ENCODE data around the gene TEKT5. TPM values are rescaled to one million over a fixed set of nuclear protein-coding genes. Genes with fewer than 3 reads are reported as not detected.
A peak's percentile ranks its signal among the peaks of the same experiment; 100 is the strongest.

TEKT5 gene
- total and polyA plus RNA-seq, 9 donors = 0.13 to 0.39 (median 0.16) TPM; not detected in 4

- H3K4me1 ChIP-seq (ENCODE audit: control insufficient read depth, insufficient read depth, low read length) = peaks cover 18% of the 10 kb centered on the region
- 78% methylated on average over 6 of the region's 7 CpGs for WGBS (ENCODE audit: insufficient coverage)
- no peak overlapping the region for H3K4me3 ChIP-seq (ENCODE audit: low read length)
- no peak for DNase-seq
- H3K27ac ChIP-seq (ENCODE audit: low read length) = no peak overlapping the region
- no peaks in the 10 kb centered on the region for H3K27me3 ChIP-seq (ENCODE audit: control insufficient read depth, insufficient read depth, low read length)
- H3K36me3 ChIP-seq (ENCODE audit: control insufficient read depth, insufficient read depth, low read length) = no peaks in the 10 kb centered on the region
- H3K9me3 ChIP-seq (replicated peaks; ENCODE audit: control insufficient read depth, low read depth, low read length) = no peaks in the 10 kb centered on the region
These were observed 37.1 kb upstream of the TEKT5 start for GRCh38 chr16:10731790-10732189.

GRCh38 chr16:10729104-10730048 is 34.6 kb upstream of the TEKT5 start:
- no peak for DNase-seq
- H3K9me3 ChIP-seq (replicated peaks; ENCODE audit: control insufficient read depth, low read depth, low read length) = no peaks in the 10 kb centered on the region
- no peaks in the 10 kb centered on the region for H3K36me3 ChIP-seq (ENCODE audit: control insufficient read depth, insufficient read depth, low read length)
- H3K27me3 ChIP-seq (ENCODE audit: control insufficient read depth, insufficient read depth, low read length) = no peaks in the 10 kb centered on the region
- peaks cover 18% of the 10 kb centered on the region for H3K4me1 ChIP-seq (ENCODE audit: control insufficient read depth, insufficient read depth, low read length)
- no peak overlapping the region for H3K4me3 ChIP-seq (ENCODE audit: low read length)
- H3K27ac ChIP-seq (ENCODE audit: low read length) = no peak overlapping the region
- WGBS (ENCODE audit: insufficient coverage) = 71% methylated on average over 10 of the region's 19 CpGs

- H3K4me1 ChIP-seq (ENCODE audit: control insufficient read depth, insufficient read depth, low read length) = peaks cover 18% of the 10 kb centered on the region
- no peak overlapping the region for H3K27ac ChIP-seq (ENCODE audit: low read length)
- no peaks in the 10 kb centered on the region for H3K36me3 ChIP-seq (ENCODE audit: control insufficient read depth, insufficient read depth, low read length)
- no peak overlapping the region for H3K4me3 ChIP-seq (ENCODE audit: low read length)
- WGBS (ENCODE audit: insufficient coverage) = 35% methylated on average over 16 of the region's 16 CpGs
- DNase-seq = peak; percentile 44
- no peaks in the 10 kb centered on the region for H3K9me3 ChIP-seq (replicated peaks; ENCODE audit: control insufficient read depth, low read depth, low read length)
- no peaks in the 10 kb centered on the region for H3K27me3 ChIP-seq (ENCODE audit: control insufficient read depth, insufficient read depth, low read length)
These were observed 33.5 kb upstream of the TEKT5 start for GRCh38 chr16:10728003-10728887.

- Histone ChIP-seq H3K4me3 (ENCODE audit: low read length) (no peak overlapping the region), H3K27me3 (ENCODE audit: control insufficient read depth, insufficient read depth, low read length) (no peaks in the 10 kb centered on the region), H3K9me3 (replicated peaks; ENCODE audit: control insufficient read depth, low read depth, low read length) (no peaks in the 10 kb centered on the region), H3K27ac (ENCODE audit: low read length) (no peak overlapping the region), H3K36me3 (ENCODE audit: control insufficient read depth, insufficient read depth, low read length) (no peaks in the 10 kb centered on the region), H3K4me1 (ENCODE audit: control insufficient read depth, insufficient read depth, low read length) (no peaks in the 10 kb centered on the region)
- no peak for DNase-seq
- WGBS (ENCODE audit: insufficient coverage) = 70% methylated on average over 2 of the region's 4 CpGs
These were observed 14.2 kb upstream of the TEKT5 start for GRCh38 chr16:10708969-10709368.

GRCh38 chr16:10699756-10700155 is 5.0 kb upstream of the TEKT5 start:
- H3K27ac ChIP-seq (ENCODE audit: low read length) = no peak overlapping the region

GRCh38 chr16:10694306-10694705 is 424 bp downstream of the TEKT5 start:
- Histone ChIP-seq H3K27ac (ENCODE audit: low read length) (no peak overlapping the region), H3K4me1 (ENCODE audit: control insufficient read depth, insufficient read depth, low read length) (no peaks in the 10 kb centered on the region), H3K4me3 (ENCODE audit: low read length) (no peak overlapping the region), H3K27me3 (ENCODE audit: control insufficient read depth, insufficient read depth, low read length) (peaks cover 2% of the 10 kb centered on the region), H3K36me3 (ENCODE audit: control insufficient read depth, insufficient read depth, low read length) (no peaks in the 10 kb centered on the region), H3K9me3 (replicated peaks; ENCODE audit: control insufficient read depth, low read depth, low read length) (no peaks in the 10 kb centered on the region)
- 93% methylated on average over 21 of the region's 21 CpGs for WGBS (ENCODE audit: insufficient coverage)
- DNase-seq = no peak

More at GRCh38 chr16:10699756-10700155, 5.0 kb upstream of the TEKT5 start:
- H3K9me3 ChIP-seq (replicated peaks; ENCODE audit: control insufficient read depth, low read depth, low read length) = no peaks in the 10 kb centered on the region
- no peak overlapping the region for H3K4me3 ChIP-seq (ENCODE audit: low read length)
- no peaks in the 10 kb centered on the region for H3K27me3 ChIP-seq (ENCODE audit: control insufficient read depth, insufficient read depth, low read length)
- no peak for DNase-seq
- no peaks in the 10 kb centered on the region for H3K36me3 ChIP-seq (ENCODE audit: control insufficient read depth, insufficient read depth, low read length)
- no CpG with 5 or more reads among the region's 1 CpG for WGBS (ENCODE audit: insufficient coverage)
- H3K4me1 ChIP-seq (ENCODE audit: control insufficient read depth, insufficient read depth, low read length) = no peaks in the 10 kb centered on the region

- peaks cover 2% of the 10 kb centered on the region for H3K27me3 ChIP-seq (ENCODE audit: control insufficient read depth, insufficient read depth, low read length)
- H3K27ac ChIP-seq (ENCODE audit: low read length) = no peak overlapping the region
- H3K9me3 ChIP-seq (replicated peaks; ENCODE audit: control insufficient read depth, low read depth, low read length) = no peaks in the 10 kb centered on the region
- H3K4me1 ChIP-seq (ENCODE audit: control insufficient read depth, insufficient read depth, low read length) = no peaks in the 10 kb centered on the region
- DNase-seq = no peak
- H3K4me3 ChIP-seq (ENCODE audit: low read length) = no peak overlapping the region
- no peaks in the 10 kb centered on the region for H3K36me3 ChIP-seq (ENCODE audit: control insufficient read depth, insufficient read depth, low read length)
- 93% methylated on average over 6 of the region's 8 CpGs for WGBS (ENCODE audit: insufficient coverage)
These were observed 841 bp downstream of the TEKT5 start for GRCh38 chr16:10693889-10694288.

GRCh38 chr16:10692470-10692869 is 2.3 kb downstream of the TEKT5 start:
- Histone ChIP-seq H3K4me3 (ENCODE audit: low read length) (no peak overlapping the region), H3K27me3 (ENCODE audit: control insufficient read depth, insufficient read depth, low read length) (peaks cover 4% of the 10 kb centered on the region), H3K9me3 (replicated peaks; ENCODE audit: control insufficient read depth, low read depth, low read length) (no peaks in the 10 kb centered on the region), H3K27ac (ENCODE audit: low read length) (no peak overlapping the region), H3K4me1 (ENCODE audit: control insufficient read depth, insufficient read depth, low read length) (no peaks in the 10 kb centered on the region), H3K36me3 (ENCODE audit: control insufficient read depth, insufficient read depth, low read length) (no peaks in the 10 kb centered on the region)
- WGBS (ENCODE audit: insufficient coverage) = 85% methylated on average over 4 of the region's 5 CpGs
- DNase-seq = no peak

GRCh38 chr16:10688726-10689125 is 6.0 kb downstream of the TEKT5 start:
- peaks cover 4% of the 10 kb centered on the region for H3K27me3 ChIP-seq (ENCODE audit: control insufficient read depth, insufficient read depth, low read length)
- H3K9me3 ChIP-seq (replicated peaks; ENCODE audit: control insufficient read depth, low read depth, low read length) = no peaks in the 10 kb centered on the region
- peaks cover 7% of the 10 kb centered on the region for H3K4me1 ChIP-seq (ENCODE audit: control insufficient read depth, insufficient read depth, low read length)
- no peaks in the 10 kb centered on the region for H3K36me3 ChIP-seq (ENCODE audit: control insufficient read depth, insufficient read depth, low read length)
- WGBS (ENCODE audit: insufficient coverage) = 60% methylated on average over 3 of the region's 5 CpGs
- H3K27ac ChIP-seq (ENCODE audit: low read length) = no peak overlapping the region
- no peak overlapping the region for H3K4me3 ChIP-seq (ENCODE audit: low read length)
- no peak for DNase-seq

GRCh38 chr16:10688291-10688690 is 6.4 kb downstream of the TEKT5 start:
- peaks cover 4% of the 10 kb centered on the region for H3K27me3 ChIP-seq (ENCODE audit: control insufficient read depth, insufficient read depth, low read length)
- no peaks in the 10 kb centered on the region for H3K36me3 ChIP-seq (ENCODE audit: control insufficient read depth, insufficient read depth, low read length)
- H3K4me1 ChIP-seq (ENCODE audit: control insufficient read depth, insufficient read depth, low read length) = peaks cover 7% of the 10 kb centered on the region
- no peak overlapping the region for H3K27ac ChIP-seq (ENCODE audit: low read length)
- H3K4me3 ChIP-seq (ENCODE audit: low read length) = no peak overlapping the region
- DNase-seq = no peak
- 81% methylated on average over 6 of the region's 10 CpGs for WGBS (ENCODE audit: insufficient coverage)
- H3K9me3 ChIP-seq (replicated peaks; ENCODE audit: control insufficient read depth, low read depth, low read length) = no peaks in the 10 kb centered on the region
